HG03469 (cell line): ENCODE measurements around the gene MARK1.
A peak's percentile ranks its signal among the peaks of the same experiment; 100 is the strongest.

Source experiments
- ATAC-seq: cut with Tn5 transposase; IDR thresholded peaks from one replicate; pipeline ENCODE4 v1.9.1; 2021; ENCODE audit warnings: mild to moderate bottlenecking, moderate library complexity, moderate number of reproducible peaks; ENCODE audit not compliant: unreplicated experiment

Gene MARK1

DNA sequence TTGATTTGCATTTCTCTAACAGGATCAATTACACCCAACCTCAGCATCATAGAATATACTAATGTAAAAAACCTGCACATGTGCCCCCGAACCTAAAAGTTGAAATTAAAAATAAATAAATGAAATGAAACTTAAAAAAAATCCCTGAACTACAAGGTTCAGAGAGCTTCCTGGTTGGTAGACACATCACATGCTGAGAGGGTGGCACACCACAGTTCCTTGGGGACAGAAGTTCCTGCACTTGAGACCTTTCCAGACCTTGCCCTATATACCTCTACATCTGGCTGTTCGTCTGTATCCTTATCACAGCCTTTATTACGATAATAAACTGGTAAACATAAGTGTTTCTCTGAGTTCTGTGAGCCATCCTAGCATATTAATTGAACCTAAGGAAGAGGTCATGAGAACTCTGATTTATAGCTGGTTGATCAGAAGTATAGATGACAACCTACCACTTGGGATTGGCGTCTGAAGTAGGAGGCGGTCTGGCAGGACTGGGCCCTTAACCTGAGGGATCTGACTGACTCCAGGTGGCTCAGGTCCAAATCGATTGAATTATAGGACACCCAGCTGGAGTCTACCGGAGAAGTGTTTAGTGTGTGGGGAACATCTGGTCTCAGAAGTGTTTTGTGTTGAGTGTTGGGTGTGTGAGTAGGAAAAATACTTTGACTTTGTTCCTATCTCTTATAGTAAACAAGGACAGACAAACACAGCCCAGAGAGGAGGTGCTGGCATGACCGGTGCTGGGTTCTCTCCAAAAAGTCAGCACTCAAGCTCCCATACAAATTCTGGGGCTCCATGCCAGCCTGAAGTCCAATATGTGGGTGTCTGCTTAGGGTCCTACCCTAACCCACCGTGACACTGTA, 181.2 kb downstream of the MARK1 start:
- no peak for ATAC-seq

GRCh38 chr1:220710333-220710732, 182.4 kb downstream of the MARK1 start:
- no peak for ATAC-seq

GRCh38 chr1:220711056-220711809, 183.3 kb downstream of the MARK1 start:
- peak; percentile 91 for ATAC-seq
